OCI-LY7 (cell line): ENCODE results near the gene MINDY4. TPM values are rescaled to one million over a fixed set of nuclear protein-coding genes. Genes with fewer than 3 reads are reported as not detected.

Experiments
- BruUV-seq: library from RNA; stranded (reverse); fragments of 400-500 nt; replicated peaks from 2 replicates; lab custom pipeline; 2021; lab: Mats Ljungman, UMichigan
- CTCF ChIA-PET: fragments of 300-600 bp; sonication (Branson Sonifier 250); formaldehyde crosslinking; loops from one replicate; lab custom pipeline; 2022; ENCODE audit warnings: antibody characterized with exemption; ENCODE audit not compliant: unreplicated experiment; lab: Charles Lee
- POLR2A ChIA-PET: fragments of 300-600 bp; sonication (Branson Sonifier 250); formaldehyde crosslinking; loops from one replicate; lab custom pipeline; 2022; ENCODE audit warnings: antibody characterized with exemption; lab: Charles Lee
- DNase-seq: peaks from one replicate; pipeline ENCODE4 v3.0.0-alpha.2; 2015; ENCODE audit warnings: low spot score
- H2AFZ ChIP-seq: fragments of 200-600 bp; sonication (generic), shearing (Covaris generic); 2 replicates; pipeline ENCODE4 v1.6.1; 2014; ENCODE audit warnings: mild to moderate bottlenecking, antibody characterized with exemption, low read length, moderate library complexity
- H3K27ac ChIP-seq: fragments of 200-600 bp; sonication (generic); 2 replicates; pipeline ENCODE4 v1.5.1; 2014; ENCODE audit warnings: mixed run types, low read depth, mild to moderate bottlenecking, moderate library complexity, low read length, inconsistent platforms; ENCODE audit not compliant: poor library complexity, severe bottlenecking
- H3K36me3 ChIP-seq: fragments of 200-600 bp; sonication (generic); 2 replicates; pipeline ENCODE4 v1.6.1; 2014; ENCODE audit warnings: mild to moderate bottlenecking, antibody characterized with exemption, low read length, moderate library complexity, mixed read lengths; ENCODE audit not compliant: insufficient read depth
- H3K4me1 ChIP-seq: fragments of 200-600 bp; sonication (generic); 2 replicates; pipeline ENCODE4 v1.5.1; 2014; ENCODE audit warnings: mild to moderate bottlenecking, low read length; ENCODE audit not compliant: insufficient read depth, poor library complexity, severe bottlenecking
- H3K4me2 ChIP-seq: fragments of 200-600 bp; sonication (generic); 2 replicates; pipeline ENCODE4 v1.6.1; 2014; ENCODE audit warnings: mild to moderate bottlenecking, low read length
- H3K4me3 ChIP-seq: fragments of 200-600 bp; sonication (generic); 2 replicates; pipeline ENCODE4 v1.5.1; 2014; ENCODE audit warnings: mild to moderate bottlenecking, low read depth, low read length; ENCODE audit not compliant: poor library complexity, severe bottlenecking
- H3K79me2 ChIP-seq: fragments of 200-600 bp; sonication (generic); 2 replicates; pipeline ENCODE4 v1.6.1; 2016; ENCODE audit warnings: low read depth, mild to moderate bottlenecking, low read length, moderate library complexity, mixed read lengths; ENCODE audit not compliant: insufficient read depth
- H3K9me2 ChIP-seq: fragments of 200-600 bp; sonication (generic); 2 replicates; pipeline ENCODE4 v1.6.1; 2016; ENCODE audit warnings: mild to moderate bottlenecking, low read length, mixed read lengths; ENCODE audit not compliant: insufficient read depth
- H3K9me3 ChIP-seq: fragments of 200-600 bp; sonication (generic); 2 replicates; pipeline ENCODE4 v1.6.1; 2014; ENCODE audit warnings: mild to moderate bottlenecking, mixed run types, low read length, mixed read lengths
- H4K20me1 ChIP-seq: fragments of 200-600 bp; sonication (generic); 2 replicates; pipeline ENCODE4 v1.6.1; 2014; ENCODE audit warnings: mild to moderate bottlenecking, antibody characterized with exemption, low read length, moderate library complexity, mixed read lengths; ENCODE audit not compliant: insufficient read depth
- CTCF ChIP-seq: fragments of 200-600 bp; sonication (generic); conservative IDR thresholded peaks from 2 replicates; pipeline ENCODE4 v1.5.1; 2014; ENCODE audit warnings: mild to moderate bottlenecking, antibody characterized with exemption, low read length, moderate library complexity, mixed read lengths
- EZH2phosphoT487 ChIP-seq: fragments of 200-600 bp; sonication (generic); IDR thresholded peaks from 2 replicates; pipeline ENCODE4 v1.6.1; 2018; ENCODE audit warnings: low read depth, borderline replicate concordance, mild to moderate bottlenecking, mixed run types, antibody characterized with exemption, low read length, moderate library complexity, mixed read lengths
- intact Hi-C: fragments of 100-400 bp; cut with micrococcal nuclease; formaldehyde crosslinking; loops from one replicate; pipeline ENCODE4 v1.10.0; 2022; ENCODE audit not compliant: unreplicated experiment
- total RNA-seq, 2 experiments: library from RNA; depleted of rRNA in 1 of 2; stranded (reverse); fragments of >200 nt in 1 of 2; shearing (Covaris generic) in 1 of 2; gene quantifications; 2 replicates each; pipeline ENCODE4 v1.2.3, GENCODE V29; 2014 to 2022

MINDY4 gene
- total RNA-seq, 2 experiments from 2014 or later: 0.86 TPM; not detected in 1

- CTCF ChIA-PET: no interaction called here
- H3K9me3 ChIP-seq: no peaks in the 10 kb centered on the region
- BruUV-seq: no TSS peak
Measured at GRCh38 chr7:30894866-30895605, 123.8 kb downstream of the MINDY4 start.

GRCh38 chr7:30896036-30896435 is 124.8 kb downstream of the MINDY4 start:
- Histone ChIP-seq H3K36me3 (no peaks in the 10 kb centered on the region), H3K4me1 (no peaks in the 10 kb centered on the region), H3K9me3 (no peaks in the 10 kb centered on the region), H3K4me3 (no peak overlapping the region), H3K4me2 (no peak overlapping the region), H3K27ac (no peak overlapping the region), H2AFZ (no peak overlapping the region), H3K9me2 (no peaks in the 10 kb centered on the region), H3K79me2 (no peaks in the 10 kb centered on the region), H4K20me1 (no peaks in the 10 kb centered on the region)
- TF ChIP-seq EZH2phosphoT487 (no peak), CTCF (no peak)
- POLR2A ChIA-PET: interaction anchor here (0.7 kb wide), 1 partner anchor 21 kb away, joined by 4 read pairs; no protein-coding TSS in a partner anchor
- intact Hi-C loops: no loop called here
- no TSS peak for BruUV-seq
- DNase-seq: no peak
- CTCF ChIA-PET: no interaction called here

More at GRCh38 chr7:30894866-30895605, 123.8 kb downstream of the MINDY4 start:
- H3K4me2 ChIP-seq: no peak overlapping the region
- no peak for DNase-seq
- H3K4me1 ChIP-seq: no peaks in the 10 kb centered on the region
- H3K27ac ChIP-seq: no peak overlapping the region
- TF ChIP-seq CTCF (no peak), EZH2phosphoT487 (no peak)
- no peaks in the 10 kb centered on the region for H3K79me2 ChIP-seq
- H2AFZ ChIP-seq: no peak overlapping the region
- no peaks in the 10 kb centered on the region for H4K20me1 ChIP-seq
- intact Hi-C loops: no loop called here
- no peaks in the 10 kb centered on the region for H3K9me2 ChIP-seq
- POLR2A ChIA-PET: no interaction called here
- no peak overlapping the region for H3K4me3 ChIP-seq
- H3K36me3 ChIP-seq: no peaks in the 10 kb centered on the region
